SW480 (cell line): ENCODE measurements around the gene SMIM33.
"Not testable (repeated sequence)": the region's sequence is repeated elsewhere in the genome, so short reads cannot be mapped to it uniquely, and the experiment has no call there.

ENCODE experiments used
- DNase-seq: peaks from one replicate; pipeline ENCODE4 v3.0.0-alpha.2; 2016; ENCODE audit warnings: low spot score

SMIM33 gene

GRCh38 chr5:139457241-139457640 lies 13.6 kb upstream of the SMIM33 start:
- DNase-seq, result no peak

GRCh38 chr5:139457653-139458306 lies 13.0 kb upstream of the SMIM33 start:
- no peak for DNase-seq

- DNase-seq, result no peak
Measured at GRCh38 chr5:139458580-139459407, 12.0 kb upstream of the SMIM33 start.

- DNase-seq, result no peak
Measured at GRCh38 chr5:139459451-139459934, 11.3 kb upstream of the SMIM33 start.

GRCh38 chr5:139460455-139460854 lies 10.3 kb upstream of the SMIM33 start:
- no peak for DNase-seq

- no peak for DNase-seq
Measured at GRCh38 chr5:139461176-139461575, 9.6 kb upstream of the SMIM33 start.

GRCh38 chr5:139461698-139462097 lies 9.1 kb upstream of the SMIM33 start:
- no peak for DNase-seq

GRCh38 chr5:139462586-139463276 lies 8.1 kb upstream of the SMIM33 start, which contains the start of gene ECSCR:
TSS of gene ECSCR (minus strand) at chr5:139462743. CDS start at chr5:139462670, 73 bp downstream.
- DNase-seq, result no peak

- DNase-seq, result no peak
Measured at GRCh38 chr5:139468421-139468931, 2.3 kb upstream of the SMIM33 start.

- no peak for DNase-seq
Measured at GRCh38 chr5:139472386-139473030, 1.7 kb downstream of the SMIM33 start.

- DNase-seq, result no peak
Measured at GRCh38 chr5:139473105-139473504, 2.3 kb downstream of the SMIM33 start.

GRCh38 chr5:139473565-139473964 lies 2.8 kb downstream of the SMIM33 start:
- DNase-seq, result no peak

GRCh38 chr5:139474890-139475791 lies 4.3 kb downstream of the SMIM33 start:
- DNase-seq, result no peak

GRCh38 chr5:139475865-139476617 lies 5.2 kb downstream of the SMIM33 start:
- DNase-seq, result no peak

GRCh38 chr5:139478657-139479423 lies 8.0 kb downstream of the SMIM33 start:
- not testable (repeated sequence) for DNase-seq

- DNase-seq, result not testable (repeated sequence)
Measured at GRCh38 chr5:139479729-139480128, 8.9 kb downstream of the SMIM33 start.

- no peak for DNase-seq
Measured at GRCh38 chr5:139481122-139481533, 10.3 kb downstream of the SMIM33 start.

- peak; percentile 34 for DNase-seq
Measured at GRCh38 chr5:139481580-139482049, 10.8 kb downstream of the SMIM33 start.
